ENCODE results near the gene RARS1. TPM values are rescaled to one million over a fixed set of nuclear protein-coding genes. Genes with fewer than 3 reads are reported as not detected.

The RARS1 gene
- total and polyA plus RNA-seq, 2 of the 8 experiments (the other 6 are each of a cell fraction or from before 2014, with no cell fraction given), result 30.2 to 108 TPM

GRCh38 chr5:168552146-168552545, 65.9 kb downstream of the RARS1 start (continued):
- TF ChIP-seq CHD7 (IDR thresholded peaks at IDR 0.05; ENCODE audit: insufficient replicate concordance, low read length) (no peak), SAP30 (IDR thresholded peaks at IDR 0.05; ENCODE audit: insufficient read depth, insufficient replicate concordance, low read length) (no peak), FOSL1 (IDR thresholded peaks at IDR 0.05; ENCODE audit: insufficient read depth, low read depth, low read length) (no peak), EZH2 (IDR thresholded peaks at IDR 0.05; ENCODE audit: low read depth, low read length, severe bottlenecking) (no peak), MAX (IDR thresholded peaks at IDR 0.05) (no peak), ATF2 (IDR thresholded peaks at IDR 0.05; ENCODE audit: low read length) (no peak), MAFK (IDR thresholded peaks at IDR 0.05; ENCODE audit: low read depth, low read length) (no peak), CREB1 (IDR thresholded peaks at IDR 0.05) (no peak), SP1 (IDR thresholded peaks at IDR 0.05; ENCODE audit: low read depth, low read length) (no peak)
